ENCODE results near the gene FARP2. TPM values are rescaled to one million over a fixed set of nuclear protein-coding genes. Genes with fewer than 3 reads are reported as not detected.

Gene FARP2
- total and polyA plus RNA-seq, 10 of the 15 experiments (the other 5 are each of a cell fraction or from before 2014, with no cell fraction given), result 5.5 to 67.5 (median 36.8) TPM

DNA sequence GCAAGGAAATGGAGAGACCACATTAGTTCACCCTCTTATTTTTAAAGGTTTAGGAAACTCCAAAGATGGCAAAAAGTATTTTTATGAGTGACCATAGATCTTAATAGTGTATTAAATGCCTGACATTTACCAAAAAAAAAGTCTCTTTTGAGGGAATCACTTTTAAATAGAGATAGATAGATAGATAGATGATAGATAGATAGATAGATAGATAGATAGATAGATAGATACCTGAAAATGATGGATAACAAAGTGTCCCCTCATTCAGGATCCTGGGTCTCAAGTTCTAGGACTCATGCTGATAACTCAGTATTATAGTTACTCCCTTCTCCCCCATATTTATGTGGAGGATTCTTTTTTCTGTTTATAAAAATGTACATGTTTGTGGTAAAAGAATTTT, 52.8 kb downstream of the FARP2 start:
- ChIA-PET RAD21 (ENCODE audit: unreplicated experiment) (no interaction called here), POLR2A (no interaction called here), CTCF (no interaction called here), SMC1A (ENCODE audit: uncharacterized antibody, unreplicated experiment) (interaction anchor here (0.8 kb wide), 1 partner anchor 14 kb away, joined by 3 read pairs; no protein-coding TSS in a partner anchor)
- no peak for ATAC-seq
- no TSS peak for BruUV-seq (replicated peaks)
- H4K20me1 ChIP-seq (ENCODE audit: control insufficient read depth, insufficient read depth), result no peaks in the 10 kb centered on the region
- H3K9ac ChIP-seq (ENCODE audit: control insufficient read depth, insufficient read depth, low read length), result no peak overlapping the region
- peaks cover 3 to 10% of the 10 kb centered on the region in 2 experiments for H3K36me3 ChIP-seq (ENCODE audit: control insufficient read depth in 2 of 2, insufficient read depth in 2 of 2, low read length in 1 of 2)
- H3K79me2 ChIP-seq (ENCODE audit: control insufficient read depth, insufficient read depth, low read length), result no peaks in the 10 kb centered on the region
- DNase-seq (ENCODE audit: low read depth, low spot score), result no peak
- no peaks in the 10 kb centered on the region for H3K4me1 ChIP-seq (ENCODE audit: control insufficient read depth, insufficient read depth, low read length)
- H3K4me2 ChIP-seq (ENCODE audit: control insufficient read depth, insufficient read depth), result no peak overlapping the region
- no peak overlapping the region for H3K27ac ChIP-seq (ENCODE audit: control insufficient read depth, insufficient read depth)
- no peak overlapping the region for H3K4me3 ChIP-seq
- no peak overlapping the region for H2AFZ ChIP-seq (ENCODE audit: control insufficient read depth, low read depth, low read length)
- FAIRE-seq, result no peak
- H3K9me3 ChIP-seq (replicated peaks; ENCODE audit: control insufficient read depth, insufficient read depth, low read length), result no peaks in the 10 kb centered on the region
- TF ChIP-seq LARP7 (IDR thresholded peaks at IDR 0.05), result no peak
- TF ChIP-seq ZNF622 (IDR thresholded peaks at IDR 0.05), result no peak
- no peak for TF ChIP-seq IRF4 (IDR thresholded peaks at IDR 0.05; ENCODE audit: low read depth, low read length)
- TF ChIP-seq SREBF1 (IDR thresholded peaks at IDR 0.05; ENCODE audit: low read length), result no peak
- TF ChIP-seq, protein P1, sequence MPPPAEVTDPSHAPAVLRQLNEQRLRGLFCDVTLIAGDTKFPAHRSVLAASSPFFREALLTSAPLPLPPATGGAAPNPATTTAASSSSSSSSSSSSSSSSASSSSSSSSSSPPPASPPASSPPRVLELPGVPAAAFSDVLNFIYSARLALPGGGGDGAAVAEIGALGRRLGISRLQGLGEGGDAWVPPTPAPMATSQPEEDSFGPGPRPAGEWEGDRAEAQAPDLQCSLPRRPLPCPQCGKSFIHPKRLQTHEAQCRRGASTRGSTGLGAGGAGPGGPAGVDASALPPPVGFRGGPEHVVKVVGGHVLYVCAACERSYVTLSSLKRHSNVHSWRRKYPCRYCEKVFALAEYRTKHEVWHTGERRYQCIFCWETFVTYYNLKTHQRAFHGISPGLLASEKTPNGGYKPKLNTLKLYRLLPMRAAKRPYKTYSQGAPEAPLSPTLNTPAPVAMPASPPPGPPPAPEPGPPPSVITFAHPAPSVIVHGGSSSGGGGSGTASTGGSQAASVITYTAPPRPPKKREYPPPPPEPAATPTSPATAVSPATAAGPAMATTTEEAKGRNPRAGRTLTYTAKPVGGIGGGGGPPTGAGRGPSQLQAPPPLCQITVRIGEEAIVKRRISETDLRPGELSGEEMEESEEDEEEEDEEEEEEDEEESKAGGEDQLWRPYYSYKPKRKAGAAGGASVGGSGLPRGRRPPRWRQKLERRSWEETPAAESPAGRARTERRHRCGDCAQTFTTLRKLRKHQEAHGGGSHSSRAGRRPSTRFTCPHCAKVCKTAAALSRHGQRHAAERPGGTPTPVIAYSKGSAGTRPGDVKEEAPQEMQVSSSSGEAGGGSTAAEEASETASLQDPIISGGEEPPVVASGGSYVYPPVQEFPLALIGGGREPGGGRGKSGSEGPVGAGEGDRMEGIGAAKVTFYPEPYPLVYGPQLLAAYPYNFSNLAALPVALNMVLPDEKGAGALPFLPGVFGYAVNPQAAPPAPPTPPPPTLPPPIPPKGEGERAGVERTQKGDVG (CRISPR knock-in tag; IDR thresholded peaks at IDR 0.05), result no peak
- no peak for TF ChIP-seq BCL11A (IDR thresholded peaks at IDR 0.05; ENCODE audit: low read depth, low read length)
- no peak for TF ChIP-seq BHLHE40 (IDR thresholded peaks at IDR 0.05; ENCODE audit: borderline replicate concordance in 1 of 2, low read depth in 2 of 2, low read length in 1 of 2)
- TF ChIP-seq, protein P2, sequence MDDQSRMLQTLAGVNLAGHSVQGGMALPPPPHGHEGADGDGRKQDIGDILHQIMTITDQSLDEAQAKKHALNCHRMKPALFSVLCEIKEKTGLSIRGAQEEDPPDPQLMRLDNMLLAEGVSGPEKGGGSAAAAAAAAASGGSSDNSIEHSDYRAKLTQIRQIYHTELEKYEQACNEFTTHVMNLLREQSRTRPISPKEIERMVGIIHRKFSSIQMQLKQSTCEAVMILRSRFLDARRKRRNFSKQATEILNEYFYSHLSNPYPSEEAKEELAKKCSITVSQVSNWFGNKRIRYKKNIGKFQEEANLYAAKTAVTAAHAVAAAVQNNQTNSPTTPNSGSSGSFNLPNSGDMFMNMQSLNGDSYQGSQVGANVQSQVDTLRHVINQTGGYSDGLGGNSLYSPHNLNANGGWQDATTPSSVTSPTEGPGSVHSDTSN (IDR thresholded peaks at IDR 0.05; ENCODE audit: insufficient replicate concordance, low read depth, low read length), result no peak
- TF ChIP-seq, protein P3, sequence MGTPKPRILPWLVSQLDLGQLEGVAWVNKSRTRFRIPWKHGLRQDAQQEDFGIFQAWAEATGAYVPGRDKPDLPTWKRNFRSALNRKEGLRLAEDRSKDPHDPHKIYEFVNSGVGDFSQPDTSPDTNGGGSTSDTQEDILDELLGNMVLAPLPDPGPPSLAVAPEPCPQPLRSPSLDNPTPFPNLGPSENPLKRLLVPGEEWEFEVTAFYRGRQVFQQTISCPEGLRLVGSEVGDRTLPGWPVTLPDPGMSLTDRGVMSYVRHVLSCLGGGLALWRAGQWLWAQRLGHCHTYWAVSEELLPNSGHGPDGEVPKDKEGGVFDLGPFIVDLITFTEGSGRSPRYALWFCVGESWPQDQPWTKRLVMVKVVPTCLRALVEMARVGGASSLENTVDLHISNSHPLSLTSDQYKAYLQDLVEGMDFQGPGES (IDR thresholded peaks at IDR 0.05), result no peak
- TF ChIP-seq, protein P4, sequence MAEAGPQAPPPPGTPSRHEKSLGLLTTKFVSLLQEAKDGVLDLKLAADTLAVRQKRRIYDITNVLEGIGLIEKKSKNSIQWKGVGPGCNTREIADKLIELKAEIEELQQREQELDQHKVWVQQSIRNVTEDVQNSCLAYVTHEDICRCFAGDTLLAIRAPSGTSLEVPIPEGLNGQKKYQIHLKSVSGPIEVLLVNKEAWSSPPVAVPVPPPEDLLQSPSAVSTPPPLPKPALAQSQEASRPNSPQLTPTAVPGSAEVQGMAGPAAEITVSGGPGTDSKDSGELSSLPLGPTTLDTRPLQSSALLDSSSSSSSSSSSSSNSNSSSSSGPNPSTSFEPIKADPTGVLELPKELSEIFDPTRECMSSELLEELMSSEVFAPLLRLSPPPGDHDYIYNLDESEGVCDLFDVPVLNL (IDR thresholded peaks at IDR 0.05; ENCODE audit: low read depth, low read length), result no peak
- no peak for TF ChIP-seq ZNF384 (IDR thresholded peaks at IDR 0.05; ENCODE audit: borderline replicate concordance, low read depth, low read length)
- in situ Hi-C loops (cut with MboI), result no loop called here
- intact Hi-C loops (cut with micrococcal nuclease; ENCODE audit: unreplicated experiment), result no loop called here
- no peaks in the 10 kb centered on the region for H3K27me3 ChIP-seq (replicated peaks in 1 of 2; ENCODE audit: control insufficient read depth in 2 of 2, insufficient read depth in 2 of 2, low read length in 1 of 2)

Data from GM12878 (cell line).